ENCODE results near the gene TAF6. TPM values are rescaled to one million over a fixed set of nuclear protein-coding genes. Genes with fewer than 3 reads are reported as not detected.

TAF6 gene
- total RNA-seq, 1 donor from 2014 or later = 80.5 TPM

DNA sequence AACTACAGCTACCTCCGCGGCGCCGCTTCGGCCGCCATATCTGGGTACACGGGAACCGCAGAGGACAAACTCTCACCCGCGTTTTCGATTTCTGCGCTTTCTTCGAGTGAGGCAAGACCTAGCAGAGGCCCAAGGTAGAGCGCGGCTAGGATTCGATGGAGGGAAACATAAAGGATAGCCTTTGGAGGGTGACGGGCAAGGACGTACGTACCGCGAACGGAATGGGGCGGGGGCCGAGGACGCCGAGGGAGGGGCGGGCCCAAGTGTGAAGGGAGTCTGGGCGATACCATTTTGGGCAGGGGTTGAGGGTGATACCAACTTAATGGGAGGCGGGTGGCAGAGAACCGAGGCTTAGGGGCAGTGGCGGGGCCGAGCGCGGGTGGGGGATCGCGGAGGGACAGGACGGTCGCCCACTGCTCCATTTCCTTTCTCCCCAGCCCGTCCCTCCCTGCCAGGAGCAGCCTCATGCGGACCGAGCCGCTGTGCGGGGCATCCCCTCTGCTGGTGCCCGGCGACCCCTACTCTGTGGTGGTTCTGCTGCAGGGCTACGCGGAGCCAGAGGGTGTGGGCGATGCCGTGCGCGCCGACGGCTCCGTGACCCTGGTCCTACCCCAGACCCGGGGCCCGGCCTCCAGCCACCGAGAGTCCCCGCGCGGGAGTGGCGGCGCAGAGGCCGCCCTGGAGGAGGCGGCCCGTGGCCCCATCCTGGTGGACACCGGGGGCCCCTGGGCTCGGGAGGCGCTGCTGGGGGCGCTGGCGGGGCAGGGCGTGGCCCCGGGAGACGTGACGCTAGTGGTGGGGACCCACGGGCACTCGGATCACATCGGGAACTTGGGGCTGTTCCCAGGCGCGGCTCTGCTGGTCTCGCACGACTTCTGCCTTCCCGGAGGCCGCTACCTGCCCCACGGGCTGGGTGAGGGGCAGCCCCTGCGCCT, 8.0 kb upstream of the TAF6 start, which contains the start of gene MBLAC1:
MBLAC1 (plus strand) TSS at position 37 of the 935 bp plus-strand sequence; CDS start at position 466, 429 bp downstream.
- TF ChIP-seq, protein P1, sequence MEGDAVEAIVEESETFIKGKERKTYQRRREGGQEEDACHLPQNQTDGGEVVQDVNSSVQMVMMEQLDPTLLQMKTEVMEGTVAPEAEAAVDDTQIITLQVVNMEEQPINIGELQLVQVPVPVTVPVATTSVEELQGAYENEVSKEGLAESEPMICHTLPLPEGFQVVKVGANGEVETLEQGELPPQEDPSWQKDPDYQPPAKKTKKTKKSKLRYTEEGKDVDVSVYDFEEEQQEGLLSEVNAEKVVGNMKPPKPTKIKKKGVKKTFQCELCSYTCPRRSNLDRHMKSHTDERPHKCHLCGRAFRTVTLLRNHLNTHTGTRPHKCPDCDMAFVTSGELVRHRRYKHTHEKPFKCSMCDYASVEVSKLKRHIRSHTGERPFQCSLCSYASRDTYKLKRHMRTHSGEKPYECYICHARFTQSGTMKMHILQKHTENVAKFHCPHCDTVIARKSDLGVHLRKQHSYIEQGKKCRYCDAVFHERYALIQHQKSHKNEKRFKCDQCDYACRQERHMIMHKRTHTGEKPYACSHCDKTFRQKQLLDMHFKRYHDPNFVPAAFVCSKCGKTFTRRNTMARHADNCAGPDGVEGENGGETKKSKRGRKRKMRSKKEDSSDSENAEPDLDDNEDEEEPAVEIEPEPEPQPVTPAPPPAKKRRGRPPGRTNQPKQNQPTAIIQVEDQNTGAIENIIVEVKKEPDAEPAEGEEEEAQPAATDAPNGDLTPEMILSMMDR (IDR thresholded peaks at IDR 0.05; ENCODE audit: insufficient read depth, low read length, poor library complexity, severe bottlenecking) = no peak
- peak; percentile 37 for DNase-seq (ENCODE audit: low read depth)
- Histone ChIP-seq H3K4me3 (ENCODE audit: low read depth, low read length) (peak within 1 kb of the TSS; percentile 64), H3K27me3 (ENCODE audit: control insufficient read depth, insufficient read depth, low read length) (no peaks in the 10 kb centered on the region), H3K36me3 (ENCODE audit: control insufficient read depth, insufficient read depth, low read length) (no peaks in the 10 kb centered on the region)

DNA sequence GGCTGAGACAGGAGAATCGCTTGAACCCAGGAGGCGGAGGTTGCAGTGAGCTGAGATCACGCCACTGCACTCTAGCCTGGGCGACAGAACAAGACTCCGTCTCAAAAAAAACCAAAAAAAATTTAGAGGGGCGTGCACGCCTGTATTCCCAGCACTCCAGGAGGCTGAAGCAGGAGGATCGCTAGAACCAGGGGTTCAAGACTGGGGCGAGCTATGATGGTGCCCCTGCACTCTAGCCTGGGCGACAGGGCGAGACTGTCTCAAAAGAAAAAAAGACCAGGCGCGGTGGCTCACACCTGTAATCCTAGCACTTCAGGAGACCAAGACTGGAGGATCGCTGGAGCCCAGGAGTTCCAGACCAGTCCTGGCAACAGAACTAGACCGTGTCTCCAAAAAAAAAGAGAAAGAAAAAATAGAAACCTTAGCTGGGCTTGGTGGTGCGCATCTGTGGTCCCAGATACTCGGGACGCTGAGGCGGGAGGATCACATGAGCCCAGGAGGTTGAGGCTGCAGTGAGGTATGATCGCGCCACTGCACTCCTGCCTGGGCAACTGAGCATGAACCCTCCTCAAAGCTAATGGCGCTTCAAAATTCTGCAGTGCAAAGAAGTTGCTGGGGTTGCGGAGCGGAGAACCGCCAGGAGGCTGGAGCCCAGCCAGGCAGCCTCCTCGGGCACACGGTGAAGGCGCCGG, 7.2 kb upstream of the TAF6 start:
- Histone ChIP-seq H3K4me3 (ENCODE audit: low read depth, low read length) (peak overlapping the region; percentile 64), H3K27me3 (ENCODE audit: control insufficient read depth, insufficient read depth, low read length) (no peaks in the 10 kb centered on the region), H3K36me3 (ENCODE audit: control insufficient read depth, insufficient read depth, low read length) (no peaks in the 10 kb centered on the region)
- peak; percentile 26 for DNase-seq (ENCODE audit: low read depth)
- TF ChIP-seq, protein P1 (IDR thresholded peaks at IDR 0.05; ENCODE audit: insufficient read depth, low read length, poor library complexity, severe bottlenecking) = no peak

DNA sequence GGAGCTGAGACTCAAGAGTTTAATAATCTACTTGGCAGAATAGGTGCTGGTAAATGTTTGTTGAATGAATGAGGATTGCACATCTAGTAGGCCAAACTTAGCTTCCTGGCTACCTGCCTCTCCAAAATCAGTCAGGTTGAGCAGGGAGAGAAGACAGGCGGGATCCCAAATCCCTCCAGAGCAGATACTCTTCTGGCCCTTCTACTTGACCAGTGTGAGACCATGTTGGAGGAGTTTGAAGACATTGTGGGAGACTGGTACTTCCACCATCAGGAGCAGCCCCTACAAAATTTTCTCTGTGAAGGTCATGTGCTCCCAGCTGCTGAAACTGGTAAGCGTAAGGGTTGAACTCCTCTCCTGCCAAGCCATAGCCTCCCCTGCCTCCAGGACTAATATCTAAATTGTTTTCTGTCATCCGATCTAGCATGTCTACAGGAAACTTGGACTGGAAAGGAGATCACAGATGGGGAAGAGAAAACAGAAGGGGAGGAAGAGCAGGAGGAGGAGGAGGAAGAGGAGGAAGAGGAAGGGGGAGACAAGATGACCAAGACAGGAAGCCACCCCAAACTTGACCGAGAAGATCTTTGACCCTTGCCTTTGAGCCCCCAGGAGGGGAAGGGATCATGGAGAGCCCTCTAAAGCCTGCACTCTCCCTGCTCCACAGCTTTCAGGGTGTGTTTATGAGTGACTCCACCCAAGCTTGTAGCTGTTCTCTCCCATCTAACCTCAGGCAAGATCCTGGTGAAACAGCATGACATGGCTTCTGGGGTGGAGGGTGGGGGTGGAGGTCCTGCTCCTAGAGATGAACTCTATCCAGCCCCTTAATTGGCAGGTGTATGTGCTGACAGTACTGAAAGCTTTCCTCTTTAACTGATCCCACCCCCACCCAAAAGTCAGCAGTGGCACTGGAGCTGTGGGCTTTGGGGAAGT, 5.4 kb upstream of the TAF6 start:
- TF ChIP-seq, protein P1 (IDR thresholded peaks at IDR 0.05; ENCODE audit: insufficient read depth, low read length, poor library complexity, severe bottlenecking) = no peak

DNA sequence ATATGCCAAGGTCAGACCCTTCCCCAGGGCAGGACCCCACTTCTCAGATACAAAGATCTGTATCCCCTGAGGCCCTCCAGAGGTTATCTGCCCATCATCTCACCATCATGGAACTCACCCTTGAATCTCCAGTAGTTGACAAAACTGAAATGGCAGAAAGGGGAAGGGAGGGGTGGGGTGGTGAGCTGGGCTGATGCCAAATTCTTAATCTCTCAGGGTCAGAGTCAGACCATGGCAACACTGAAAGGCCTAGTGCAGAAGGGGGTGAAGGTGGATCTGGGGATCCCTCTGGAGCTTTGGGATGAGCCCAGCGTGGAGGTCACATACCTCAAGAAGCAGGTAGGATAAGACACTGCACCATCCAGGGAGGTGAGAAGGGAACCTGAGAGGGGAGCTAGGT, 3.4 kb upstream of the TAF6 start:
- TF ChIP-seq, protein P1 (IDR thresholded peaks at IDR 0.05; ENCODE audit: insufficient read depth, low read length, poor library complexity, severe bottlenecking) = no peak
- Histone ChIP-seq H3K4me3 (ENCODE audit: low read depth, low read length) (no peak overlapping the region), H3K27me3 (ENCODE audit: control insufficient read depth, insufficient read depth, low read length) (no peaks in the 10 kb centered on the region), H3K36me3 (ENCODE audit: control insufficient read depth, insufficient read depth, low read length) (no peaks in the 10 kb centered on the region)
- no peak for DNase-seq (ENCODE audit: low read depth)

More for the DNA sequence above, 5.4 kb upstream of the TAF6 start:
- H3K36me3 ChIP-seq (ENCODE audit: control insufficient read depth, insufficient read depth, low read length) = no peaks in the 10 kb centered on the region
- no peaks in the 10 kb centered on the region for H3K27me3 ChIP-seq (ENCODE audit: control insufficient read depth, insufficient read depth, low read length)
- H3K4me3 ChIP-seq (ENCODE audit: low read depth, low read length) = no peak overlapping the region
- DNase-seq (ENCODE audit: low read depth) = no peak

DNA sequence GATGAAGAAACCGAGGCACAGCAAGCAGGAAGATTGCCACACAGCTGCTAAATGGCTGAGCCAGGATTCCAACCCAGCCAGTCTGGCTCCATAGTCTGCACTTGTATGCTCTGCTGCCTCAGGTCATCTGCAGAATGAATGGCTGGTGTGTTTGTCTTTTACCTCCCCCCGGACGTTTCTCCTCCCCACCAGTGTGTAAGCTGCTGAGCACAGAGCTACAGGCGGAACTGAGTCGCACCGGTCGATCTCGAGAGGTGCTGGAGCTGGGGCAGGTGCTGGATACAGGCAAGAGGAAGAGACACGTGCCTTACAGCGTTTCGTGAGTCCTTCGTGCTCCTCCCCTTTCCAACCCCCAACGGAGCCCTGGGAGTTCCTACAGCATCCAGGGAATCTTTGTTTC, 2.9 kb upstream of the TAF6 start:
- no peak for DNase-seq (ENCODE audit: low read depth)
- Histone ChIP-seq H3K36me3 (ENCODE audit: control insufficient read depth, insufficient read depth, low read length) (no peaks in the 10 kb centered on the region), H3K4me3 (ENCODE audit: low read depth, low read length) (no peak overlapping the region), H3K27me3 (ENCODE audit: control insufficient read depth, insufficient read depth, low read length) (no peaks in the 10 kb centered on the region)
- TF ChIP-seq, protein P1 (IDR thresholded peaks at IDR 0.05; ENCODE audit: insufficient read depth, low read length, poor library complexity, severe bottlenecking) = no peak

All from kidney epithelial cell (primary cell).